OCI-LY7 (cell line): ENCODE results near the gene STOM. TPM values are rescaled to one million over a fixed set of nuclear protein-coding genes. Genes with fewer than 3 reads are reported as not detected.

ENCODE experiments used
- BruUV-seq: library from RNA; stranded (reverse); fragments of 400-500 nt; replicated peaks from 2 replicates; lab custom pipeline; 2021; lab: Mats Ljungman, UMichigan
- CTCF ChIA-PET: fragments of 300-600 bp; sonication (Branson Sonifier 250); formaldehyde crosslinking; loops from one replicate; lab custom pipeline; 2022; ENCODE audit warnings: antibody characterized with exemption; ENCODE audit not compliant: unreplicated experiment; lab: Charles Lee
- POLR2A ChIA-PET: fragments of 300-600 bp; sonication (Branson Sonifier 250); formaldehyde crosslinking; loops from one replicate; lab custom pipeline; 2022; ENCODE audit warnings: antibody characterized with exemption; lab: Charles Lee
- DNase-seq: peaks from one replicate; pipeline ENCODE4 v3.0.0-alpha.2; 2015; ENCODE audit warnings: low spot score
- H2AFZ ChIP-seq: fragments of 200-600 bp; sonication (generic), shearing (Covaris generic); 2 replicates; pipeline ENCODE4 v1.6.1; 2014; ENCODE audit warnings: mild to moderate bottlenecking, antibody characterized with exemption, low read length, moderate library complexity
- H3K27ac ChIP-seq: fragments of 200-600 bp; sonication (generic); 2 replicates; pipeline ENCODE4 v1.5.1; 2014; ENCODE audit warnings: mixed run types, low read depth, mild to moderate bottlenecking, moderate library complexity, low read length, inconsistent platforms; ENCODE audit not compliant: poor library complexity, severe bottlenecking
- H3K36me3 ChIP-seq: fragments of 200-600 bp; sonication (generic); 2 replicates; pipeline ENCODE4 v1.6.1; 2014; ENCODE audit warnings: mild to moderate bottlenecking, antibody characterized with exemption, low read length, moderate library complexity, mixed read lengths; ENCODE audit not compliant: insufficient read depth
- H3K4me1 ChIP-seq: fragments of 200-600 bp; sonication (generic); 2 replicates; pipeline ENCODE4 v1.5.1; 2014; ENCODE audit warnings: mild to moderate bottlenecking, low read length; ENCODE audit not compliant: insufficient read depth, poor library complexity, severe bottlenecking
- H3K4me2 ChIP-seq: fragments of 200-600 bp; sonication (generic); 2 replicates; pipeline ENCODE4 v1.6.1; 2014; ENCODE audit warnings: mild to moderate bottlenecking, low read length
- H3K4me3 ChIP-seq: fragments of 200-600 bp; sonication (generic); 2 replicates; pipeline ENCODE4 v1.5.1; 2014; ENCODE audit warnings: mild to moderate bottlenecking, low read depth, low read length; ENCODE audit not compliant: poor library complexity, severe bottlenecking
- H3K79me2 ChIP-seq: fragments of 200-600 bp; sonication (generic); 2 replicates; pipeline ENCODE4 v1.6.1; 2016; ENCODE audit warnings: low read depth, mild to moderate bottlenecking, low read length, moderate library complexity, mixed read lengths; ENCODE audit not compliant: insufficient read depth
- H3K9me2 ChIP-seq: fragments of 200-600 bp; sonication (generic); 2 replicates; pipeline ENCODE4 v1.6.1; 2016; ENCODE audit warnings: mild to moderate bottlenecking, low read length, mixed read lengths; ENCODE audit not compliant: insufficient read depth
- H3K9me3 ChIP-seq: fragments of 200-600 bp; sonication (generic); 2 replicates; pipeline ENCODE4 v1.6.1; 2014; ENCODE audit warnings: mild to moderate bottlenecking, mixed run types, low read length, mixed read lengths
- H4K20me1 ChIP-seq: fragments of 200-600 bp; sonication (generic); 2 replicates; pipeline ENCODE4 v1.6.1; 2014; ENCODE audit warnings: mild to moderate bottlenecking, antibody characterized with exemption, low read length, moderate library complexity, mixed read lengths; ENCODE audit not compliant: insufficient read depth
- CTCF ChIP-seq: fragments of 200-600 bp; sonication (generic); conservative IDR thresholded peaks from 2 replicates; pipeline ENCODE4 v1.5.1; 2014; ENCODE audit warnings: mild to moderate bottlenecking, antibody characterized with exemption, low read length, moderate library complexity, mixed read lengths
- EZH2phosphoT487 ChIP-seq: fragments of 200-600 bp; sonication (generic); IDR thresholded peaks from 2 replicates; pipeline ENCODE4 v1.6.1; 2018; ENCODE audit warnings: low read depth, borderline replicate concordance, mild to moderate bottlenecking, mixed run types, antibody characterized with exemption, low read length, moderate library complexity, mixed read lengths
- intact Hi-C: fragments of 100-400 bp; cut with micrococcal nuclease; formaldehyde crosslinking; loops from one replicate; pipeline ENCODE4 v1.10.0; 2022; ENCODE audit not compliant: unreplicated experiment
- total RNA-seq, 2 experiments: library from RNA; depleted of rRNA in 1 of 2; stranded (reverse); fragments of >200 nt in 1 of 2; shearing (Covaris generic) in 1 of 2; gene quantifications; 2 replicates each; pipeline ENCODE4 v1.2.3, GENCODE V29; 2014 to 2022

Gene STOM
- total RNA-seq, 2 experiments from 2014 or later: 5.7 to 7.3 TPM

DNA sequence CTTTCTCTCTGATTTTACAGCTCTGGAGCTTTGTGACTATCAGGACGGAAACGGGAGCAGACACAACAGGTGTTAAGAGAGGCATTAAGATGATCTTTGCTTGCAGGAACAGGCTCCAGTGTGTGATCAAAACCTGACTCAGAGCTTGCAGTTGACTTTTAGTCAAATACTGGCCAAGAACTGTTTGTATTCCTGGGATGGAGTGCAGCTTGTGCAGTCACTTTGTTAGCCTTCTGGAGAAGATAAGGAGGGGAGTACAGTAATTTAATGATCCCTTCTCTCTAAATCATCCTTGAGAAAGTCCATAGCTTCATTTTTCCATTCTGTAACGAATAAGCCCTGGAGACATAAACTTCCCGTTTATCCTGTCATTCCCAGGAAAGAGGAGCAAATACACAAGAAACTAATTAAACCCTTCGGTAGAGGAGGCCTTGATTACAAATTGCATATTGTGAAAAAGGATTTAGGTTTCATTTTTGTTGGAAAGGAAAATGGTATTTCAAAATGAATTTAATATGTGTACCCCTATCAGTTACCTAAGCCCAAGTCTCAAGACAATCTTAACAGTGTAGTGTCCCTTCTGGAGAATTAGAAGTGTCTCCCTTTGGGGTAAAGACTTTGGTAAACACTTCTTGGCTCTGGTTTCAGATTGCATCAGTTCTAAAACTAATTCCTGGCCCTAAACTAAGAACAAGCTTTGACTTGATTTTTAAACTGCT is 3.1 kb upstream of the STOM start:
- CTCF ChIA-PET: no interaction called here
- Histone ChIP-seq H3K9me2 (no peaks in the 10 kb centered on the region), H3K79me2 (no peaks in the 10 kb centered on the region), H3K4me2 (no peak overlapping the region), H2AFZ (no peak overlapping the region; the same call in 1 of the 2 replicates), H3K4me1 (peaks cover 15% of the 10 kb centered on the region), H4K20me1 (no peaks in the 10 kb centered on the region), H3K27ac (no peak overlapping the region), H3K9me3 (no peaks in the 10 kb centered on the region), H3K36me3 (no peaks in the 10 kb centered on the region), H3K4me3 (no peak overlapping the region)
- POLR2A ChIA-PET: interaction anchor here (0.6 kb wide), 1 partner anchor 35 kb away, joined by 4 read pairs; no protein-coding TSS in a partner anchor
- TF ChIP-seq EZH2phosphoT487: no peak
- no peak for TF ChIP-seq CTCF
- no peak for DNase-seq
- intact Hi-C loops: no loop called here
- no TSS peak for BruUV-seq

DNA sequence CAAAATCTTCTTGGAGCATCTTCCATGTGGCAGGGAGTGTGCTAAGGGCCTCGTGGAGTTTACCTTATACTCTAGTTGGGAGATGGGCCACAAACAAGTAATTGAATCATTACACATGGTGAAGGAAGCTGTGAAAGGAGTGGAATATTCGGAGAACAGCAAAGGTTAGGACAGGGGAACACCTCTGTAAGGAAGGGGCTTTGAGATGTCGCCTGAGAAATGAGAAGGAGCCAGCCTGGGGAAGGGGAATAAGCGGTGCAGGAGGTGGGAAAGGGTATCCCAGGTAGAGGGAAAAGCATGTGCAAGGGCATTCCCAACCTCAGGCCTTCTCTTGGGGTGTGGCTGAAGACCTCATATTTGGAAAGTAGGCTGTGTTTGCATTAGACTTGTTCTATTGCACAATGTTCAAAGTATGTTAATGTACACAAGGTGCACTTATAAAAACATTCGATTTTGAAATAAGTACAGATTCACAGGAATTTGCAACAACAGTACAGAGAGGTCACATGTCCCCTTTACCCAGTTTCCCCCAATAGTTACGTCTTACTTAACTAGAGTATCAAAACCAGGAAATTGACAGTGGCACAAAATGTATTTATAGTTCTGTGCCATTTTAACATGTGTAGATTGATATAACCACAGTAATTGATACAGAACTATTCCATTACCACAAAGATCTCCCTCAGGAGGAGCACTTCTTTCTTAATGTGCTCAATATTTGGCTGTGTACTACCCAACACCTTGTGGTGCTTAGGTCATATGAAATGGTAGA is 2.4 kb upstream of the STOM start:
- H3K36me3 ChIP-seq: no peaks in the 10 kb centered on the region
- no peak overlapping the region for H3K27ac ChIP-seq
- CTCF ChIA-PET: no interaction called here
- H4K20me1 ChIP-seq: no peaks in the 10 kb centered on the region
- H3K4me3 ChIP-seq: no peak overlapping the region
- no peak for DNase-seq
- H3K9me2 ChIP-seq: no peaks in the 10 kb centered on the region
- H3K4me2 ChIP-seq: no peak overlapping the region
- no peak for TF ChIP-seq EZH2phosphoT487
- peaks cover 15% of the 10 kb centered on the region for H3K4me1 ChIP-seq
- intact Hi-C loops: no loop called here
- H2AFZ ChIP-seq: no peak overlapping the region; the same call in 1 of the 2 replicates
- no peaks in the 10 kb centered on the region for H3K79me2 ChIP-seq
- POLR2A ChIA-PET: interaction anchor here (0.8 kb wide), 1 partner anchor 348 kb away, joined by 3 read pairs; no protein-coding TSS in a partner anchor
- no TSS peak for BruUV-seq
- no peaks in the 10 kb centered on the region for H3K9me3 ChIP-seq

- ChIA-PET CTCF (no interaction called here), POLR2A (interaction anchor here (0.8 kb wide), 1 partner anchor 348 kb away, joined by 3 read pairs; no protein-coding TSS in a partner anchor)
- Histone ChIP-seq H3K36me3 (no peaks in the 10 kb centered on the region), H3K4me2 (no peak overlapping the region), H3K27ac (no peak overlapping the region), H3K9me2 (no peaks in the 10 kb centered on the region), H3K4me3 (no peak overlapping the region), H3K79me2 (no peaks in the 10 kb centered on the region), H4K20me1 (no peaks in the 10 kb centered on the region), H3K9me3 (no peaks in the 10 kb centered on the region), H2AFZ (no peak overlapping the region), H3K4me1 (peaks cover 15% of the 10 kb centered on the region)
- no TSS peak for BruUV-seq
- intact Hi-C loops: no loop called here
- TF ChIP-seq CTCF (no peak), EZH2phosphoT487 (no peak)
- DNase-seq: no peak
Observed at GRCh38 chr9:121371495-121372061, 1.5 kb upstream of the STOM start.
